ENCODE measurements around the gene SAMD11.

Gene SAMD11

DNA sequence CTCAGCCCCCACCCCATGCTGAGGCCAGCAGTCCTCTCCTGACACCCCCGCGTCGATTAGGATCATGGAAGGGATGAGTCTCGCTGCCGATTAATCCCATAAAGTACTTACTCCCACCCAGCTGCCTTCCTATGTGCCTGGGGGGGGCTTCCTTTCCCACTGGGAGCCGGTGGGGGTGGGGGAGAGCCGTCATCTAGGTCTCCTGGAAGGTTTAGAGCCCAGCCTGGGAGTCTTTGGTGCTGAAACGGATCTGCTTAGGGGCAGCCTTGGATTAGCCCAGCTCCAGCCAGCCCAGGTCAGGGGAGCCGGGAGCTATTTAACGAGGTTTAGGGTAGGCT, 9.8 kb downstream of the SAMD11 start:
- DNase-seq (ENCODE audit: low read depth) = no peak

DNA sequence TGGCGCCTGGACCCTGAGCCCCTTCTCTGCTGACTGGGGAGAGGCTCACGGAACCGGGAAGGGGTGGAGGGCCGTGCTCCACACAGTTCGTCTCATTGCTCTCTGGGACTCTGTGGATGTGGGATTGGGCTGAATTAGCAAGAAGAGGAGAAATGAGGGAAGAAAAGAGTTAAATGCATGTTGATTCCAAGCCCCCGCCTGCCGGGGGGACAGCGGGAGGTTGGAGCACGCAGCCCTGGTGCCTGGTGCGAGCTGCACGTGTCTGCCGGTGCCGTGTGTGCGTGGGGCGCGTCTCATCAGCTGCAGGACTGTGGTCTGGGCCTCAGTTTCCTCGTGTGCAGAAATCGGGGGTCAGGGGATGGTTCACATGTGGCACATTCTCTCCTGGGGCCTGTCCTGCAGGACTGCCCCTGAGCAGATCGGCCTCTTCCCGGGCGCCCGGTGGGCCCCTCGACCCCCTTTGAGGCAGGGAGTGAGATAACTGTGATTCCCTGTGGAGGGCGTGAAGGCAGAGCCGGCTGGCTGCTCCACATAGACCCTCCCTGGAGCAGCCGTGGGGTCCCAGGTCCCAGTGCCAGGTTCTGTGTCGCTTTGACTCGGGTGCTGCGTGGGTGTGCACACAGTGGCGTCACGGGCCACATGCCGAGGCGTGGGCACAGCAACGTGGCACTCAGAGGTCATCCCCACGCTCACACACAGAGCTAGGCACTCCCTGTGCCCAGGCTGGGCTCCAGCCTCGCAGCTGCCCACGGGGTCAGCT, 11.4 kb downstream of the SAMD11 start:
- no peak for DNase-seq (ENCODE audit: low read depth)

DNA sequence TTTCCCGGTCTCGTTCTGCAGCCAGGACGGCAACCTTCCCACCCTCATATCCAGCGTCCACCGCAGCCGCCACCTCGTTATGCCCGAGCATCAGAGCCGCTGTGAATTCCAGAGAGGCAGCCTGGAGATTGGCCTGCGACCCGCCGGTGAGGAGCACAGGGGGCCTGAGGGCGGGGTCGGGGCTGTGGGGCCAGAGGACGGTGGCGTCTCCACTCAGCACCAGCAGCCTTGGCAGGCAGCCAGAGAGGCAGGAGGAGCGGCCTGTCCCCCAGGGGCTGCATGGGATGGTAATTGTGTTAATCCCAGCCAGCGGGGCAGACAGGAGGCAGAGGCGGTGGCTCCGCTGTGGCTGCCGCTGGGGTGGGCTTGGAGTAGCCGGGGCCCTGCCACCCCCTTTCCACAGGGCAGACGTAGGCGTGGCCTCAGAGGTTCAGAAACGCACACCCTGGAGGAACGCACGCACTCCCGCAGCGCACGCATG, 12.1 kb downstream of the SAMD11 start:
- DNase-seq (ENCODE audit: low read depth) = no peak

DNA sequence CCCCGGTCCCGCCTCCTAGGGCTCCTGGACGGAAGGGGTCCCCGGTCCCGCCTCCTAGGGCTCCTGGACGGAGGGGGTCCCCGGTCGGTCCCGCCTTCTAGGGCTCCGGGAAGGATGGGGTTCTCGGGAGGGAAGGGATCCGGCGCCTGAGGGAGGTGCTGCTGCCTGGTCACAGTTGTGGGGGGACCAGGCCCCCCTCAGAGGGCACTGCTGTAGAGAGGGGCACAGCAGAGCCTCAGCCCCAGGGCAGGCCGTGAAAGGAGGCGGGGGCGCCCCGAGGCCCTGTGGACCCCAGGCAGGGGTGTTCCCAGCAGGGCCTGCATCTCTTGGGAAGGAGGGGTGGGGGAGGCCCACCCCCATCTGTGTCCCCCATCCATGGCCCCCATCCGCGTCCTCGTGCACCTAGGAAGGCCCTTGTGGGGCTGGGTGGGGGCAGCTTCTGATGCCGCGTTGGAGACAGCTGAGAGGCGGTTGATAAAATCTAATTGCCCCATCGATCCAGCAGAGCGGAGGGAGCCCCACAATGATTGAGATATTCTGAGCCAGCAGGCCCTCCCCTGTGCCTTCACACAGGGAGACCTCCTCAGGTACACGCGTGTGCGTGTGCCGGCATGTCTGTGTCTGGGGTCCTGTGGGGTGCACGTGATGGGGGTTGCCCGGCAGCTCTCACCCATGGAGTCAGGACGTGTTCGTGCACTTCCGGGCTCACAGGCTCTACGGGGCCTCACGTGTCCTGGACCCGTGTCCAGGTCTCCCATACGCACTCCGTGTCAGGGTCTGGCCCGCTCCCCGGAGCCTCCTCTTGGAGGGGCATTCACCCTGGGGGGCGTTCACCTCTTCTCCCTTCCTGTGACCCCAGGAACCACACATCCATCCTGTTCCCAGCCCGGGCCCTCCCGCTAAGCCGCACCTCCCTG, 12.9 kb downstream of the SAMD11 start:
- DNase-seq (ENCODE audit: low read depth) = no peak

DNA sequence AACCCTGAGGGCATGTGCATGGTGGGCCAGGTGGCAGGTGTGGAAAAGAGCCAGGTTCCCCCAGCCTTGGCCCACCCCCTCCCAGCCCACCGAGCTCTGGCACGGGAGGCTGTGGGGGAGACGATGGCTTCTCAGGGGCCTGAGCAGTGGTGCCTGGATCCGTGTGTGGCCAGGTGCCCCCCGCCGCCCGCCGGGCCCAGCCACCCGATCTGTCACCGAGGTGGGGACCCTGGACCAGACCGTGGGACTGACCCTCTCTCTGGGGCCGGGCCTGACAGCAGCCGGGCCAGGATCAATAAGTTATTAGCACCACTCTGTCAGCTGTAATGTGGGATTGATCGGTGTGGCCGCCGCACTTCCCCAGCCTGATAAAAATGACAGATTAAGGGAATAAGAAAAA, 13.8 kb downstream of the SAMD11 start:
- DNase-seq (ENCODE audit: low read depth) = no peak

DNA sequence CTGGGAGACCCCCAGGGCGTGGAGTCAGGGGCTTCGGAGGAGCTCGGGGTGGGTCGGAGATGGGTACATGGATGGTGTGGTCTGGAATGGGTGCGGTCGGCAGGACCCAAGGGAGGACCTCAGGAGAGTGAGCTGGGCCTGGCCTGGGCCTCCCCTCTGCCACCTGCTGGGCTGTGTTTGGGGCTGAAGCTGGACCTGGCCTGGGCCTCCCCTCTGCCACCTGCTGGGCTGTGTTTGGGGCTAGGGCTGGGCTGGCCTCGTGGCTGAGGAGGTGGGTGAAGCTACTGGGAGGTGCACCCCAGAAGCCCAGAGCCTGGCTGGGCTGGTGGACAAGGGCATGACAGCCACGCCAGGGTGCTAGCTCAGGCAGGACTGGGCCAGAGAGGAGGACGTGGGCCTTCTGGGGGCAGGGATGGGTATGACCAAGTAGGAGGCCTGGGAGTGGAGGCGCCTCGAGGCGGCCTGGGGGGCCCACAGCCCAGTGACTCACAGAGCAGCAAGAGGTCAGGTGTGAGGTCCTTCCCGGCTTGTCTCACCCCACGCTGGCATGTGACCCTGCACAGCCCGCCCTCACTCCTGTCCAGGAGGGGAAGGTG, 14.5 kb downstream of the SAMD11 start:
- DNase-seq (ENCODE audit: low read depth) = peak; percentile 63

DNA sequence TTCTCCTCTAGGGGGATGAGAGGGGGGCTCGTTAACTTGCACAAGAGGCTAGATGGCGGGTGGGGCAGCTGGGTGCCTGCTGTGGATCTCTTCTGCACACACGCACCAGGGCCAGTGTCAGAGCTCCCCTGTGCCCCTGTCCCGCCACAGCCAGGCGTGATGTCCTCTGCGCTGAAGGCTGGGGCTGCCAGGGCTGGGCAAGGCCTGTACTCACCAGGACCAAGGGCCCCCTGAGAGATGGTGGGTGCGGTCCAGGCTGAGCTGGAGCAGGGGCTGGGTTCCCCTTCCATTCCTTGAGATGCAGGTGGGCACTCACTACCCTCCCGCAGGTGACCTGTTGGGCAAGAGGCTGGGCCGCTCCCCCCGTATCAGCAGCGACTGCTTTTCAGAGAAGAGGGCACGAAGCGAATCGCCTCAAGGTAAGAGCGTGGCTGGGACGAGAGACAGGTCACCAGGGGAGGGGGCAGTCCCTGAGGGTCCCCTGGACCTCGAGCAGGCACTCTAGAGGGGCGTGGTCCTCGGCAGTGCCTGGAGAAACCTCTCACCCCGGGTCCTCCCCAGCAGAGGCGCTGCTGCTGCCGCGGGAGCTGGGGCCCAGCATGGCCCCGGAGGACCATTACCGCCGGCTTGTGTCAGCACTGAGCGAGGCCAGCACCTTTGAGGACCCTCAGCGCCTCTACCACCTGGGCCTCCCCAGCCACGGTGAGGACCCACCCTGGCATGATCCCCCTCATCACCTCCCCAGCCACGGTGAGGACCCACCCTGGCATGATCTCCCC, 15.2 kb downstream of the SAMD11 start:
- DNase-seq (ENCODE audit: low read depth) = no peak

DNA sequence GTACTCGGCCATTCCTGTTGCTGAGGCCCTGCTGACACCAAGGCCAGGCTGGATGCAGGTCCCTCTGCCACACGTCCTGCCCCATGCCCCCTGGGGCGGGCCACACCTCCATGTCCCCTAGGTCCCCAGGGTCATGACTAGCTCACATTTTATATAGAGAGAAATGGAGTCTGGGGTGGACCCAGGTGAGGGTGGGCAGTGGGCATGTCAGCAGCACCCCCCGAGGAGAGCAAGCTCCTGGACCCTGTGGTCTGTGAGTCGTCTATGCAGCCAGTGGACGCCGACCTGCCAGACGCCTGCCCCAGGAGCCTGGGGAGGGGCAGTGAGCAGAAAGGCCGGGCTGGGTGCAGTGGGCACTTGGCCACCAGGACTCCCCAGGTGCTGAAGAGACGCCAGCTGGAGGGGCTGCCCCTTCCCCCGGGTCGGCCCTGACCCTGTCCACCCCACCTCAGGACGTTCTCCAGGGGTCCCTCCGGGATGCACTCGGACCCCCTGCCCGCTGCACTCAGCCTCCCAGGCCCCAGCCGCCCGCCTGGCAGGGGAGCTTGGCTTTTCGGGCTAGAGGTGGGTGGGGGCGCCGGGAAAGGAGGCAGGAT, 15.9 kb downstream of the SAMD11 start:
- no peak for DNase-seq (ENCODE audit: low read depth)

DNA sequence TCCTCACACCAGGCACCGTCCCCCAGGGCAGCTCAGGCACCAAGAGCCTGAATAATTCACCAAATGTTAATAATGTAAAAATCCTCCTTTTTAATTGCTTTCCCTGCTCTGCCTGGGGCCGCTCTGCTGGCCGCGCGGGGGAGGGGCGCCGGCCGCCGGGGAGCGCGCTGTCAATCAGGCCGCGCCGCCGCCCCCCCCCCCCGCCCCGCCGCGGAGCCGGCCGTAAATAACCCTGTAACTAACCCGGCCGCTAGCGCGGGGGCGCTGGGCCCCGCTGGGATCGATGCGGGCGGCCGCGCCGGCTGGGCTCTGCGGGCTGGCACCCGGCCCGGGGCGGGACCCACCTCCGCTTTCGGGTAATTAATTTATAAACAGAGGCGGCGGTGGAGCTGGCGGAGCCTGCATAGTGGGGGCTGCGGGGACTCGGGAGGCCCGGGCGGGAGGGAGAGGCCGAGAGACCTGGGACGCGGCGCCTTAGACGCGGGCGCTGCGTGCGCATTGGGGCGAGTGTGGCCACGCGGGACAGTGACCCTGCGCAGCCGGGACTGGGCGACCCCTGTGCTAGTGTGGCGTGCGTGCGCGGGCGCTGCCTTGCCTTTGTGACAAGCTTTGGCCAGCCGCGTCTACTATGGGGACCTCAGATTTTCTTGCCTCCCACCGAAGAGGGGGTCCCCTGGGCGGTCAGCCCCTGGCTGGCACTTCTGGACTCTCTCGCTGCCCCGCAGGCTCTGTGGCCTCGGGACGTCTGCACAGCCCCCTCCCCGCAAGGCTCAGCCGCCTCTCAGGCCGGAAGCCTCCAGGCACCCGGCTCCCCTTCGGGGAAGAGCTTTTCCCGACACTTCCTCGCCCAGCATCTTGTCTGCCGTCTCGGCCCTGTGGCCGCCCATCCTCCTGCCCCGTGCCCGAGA, 16.6 kb downstream of the SAMD11 start:
- DNase-seq (ENCODE audit: low read depth) = peak; percentile 83

DNA sequence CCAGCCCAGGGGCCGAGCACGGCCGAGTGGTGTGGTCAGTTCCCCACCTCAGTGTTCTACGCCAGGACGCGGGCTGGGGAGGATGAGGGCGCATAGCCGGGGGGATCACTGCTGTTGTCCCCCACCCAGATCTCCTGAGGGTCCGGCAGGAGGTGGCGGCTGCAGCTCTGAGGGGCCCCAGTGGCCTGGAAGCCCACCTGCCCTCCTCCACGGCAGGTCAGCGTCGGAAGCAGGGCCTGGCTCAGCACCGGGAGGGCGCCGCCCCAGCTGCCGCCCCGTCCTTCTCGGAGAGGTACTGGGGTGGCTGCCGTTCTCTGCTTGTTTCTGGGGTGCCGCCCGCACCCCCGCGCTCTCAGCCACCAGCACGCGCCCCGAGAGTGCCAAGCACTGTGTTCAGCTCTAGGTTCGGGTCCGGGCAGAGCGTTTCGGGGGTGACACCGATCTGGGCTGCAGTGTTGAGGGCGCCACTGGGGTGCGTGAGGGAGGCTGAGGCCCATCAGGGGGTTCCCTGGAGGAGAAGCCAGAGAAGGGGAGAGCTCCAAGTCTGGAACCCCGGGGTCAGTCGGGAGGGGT, 17.4 kb downstream of the SAMD11 start:
- no peak for DNase-seq (ENCODE audit: low read depth)

DNA sequence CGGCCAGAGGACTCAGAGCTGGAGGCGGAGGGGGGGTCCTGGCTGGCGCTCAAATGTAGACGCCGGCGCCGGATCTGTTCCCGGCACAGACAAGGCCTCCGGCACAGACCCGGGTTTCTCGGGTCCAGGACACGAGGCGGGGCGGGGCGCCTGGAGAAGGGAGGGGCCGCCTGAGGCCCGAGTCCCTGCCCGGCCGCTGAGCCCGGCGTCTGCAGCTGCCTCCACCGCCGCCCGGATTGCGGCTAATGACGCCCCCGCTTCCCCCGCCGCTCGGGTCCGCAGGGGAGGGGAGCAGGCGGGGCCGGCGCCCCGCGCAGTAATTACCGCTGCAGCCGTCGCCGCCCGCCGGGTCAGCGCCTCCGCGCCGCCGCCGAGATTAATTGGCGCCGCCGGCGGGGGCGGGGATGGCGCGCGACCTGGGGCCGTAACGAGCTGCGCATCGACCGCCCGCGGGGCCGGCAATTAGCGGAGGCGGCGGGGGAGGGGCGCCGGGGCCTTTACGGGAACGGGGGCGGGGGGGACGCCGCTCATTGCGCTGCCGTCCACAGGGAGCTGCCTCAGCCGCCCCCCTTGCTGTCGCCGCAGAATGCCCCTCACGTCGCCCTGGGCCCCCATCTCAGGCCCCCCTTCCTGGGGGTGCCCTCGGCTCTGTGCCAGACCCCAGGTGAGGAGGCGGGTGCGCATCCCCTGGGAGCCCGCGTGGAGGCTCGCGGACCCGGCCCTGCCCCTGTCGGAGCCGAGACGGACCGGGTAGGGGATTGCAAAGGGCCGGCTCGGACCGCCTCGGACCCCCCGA, 18.1 kb downstream of the SAMD11 start:
- peak; percentile 88 for DNase-seq (ENCODE audit: low read depth)

DNA sequence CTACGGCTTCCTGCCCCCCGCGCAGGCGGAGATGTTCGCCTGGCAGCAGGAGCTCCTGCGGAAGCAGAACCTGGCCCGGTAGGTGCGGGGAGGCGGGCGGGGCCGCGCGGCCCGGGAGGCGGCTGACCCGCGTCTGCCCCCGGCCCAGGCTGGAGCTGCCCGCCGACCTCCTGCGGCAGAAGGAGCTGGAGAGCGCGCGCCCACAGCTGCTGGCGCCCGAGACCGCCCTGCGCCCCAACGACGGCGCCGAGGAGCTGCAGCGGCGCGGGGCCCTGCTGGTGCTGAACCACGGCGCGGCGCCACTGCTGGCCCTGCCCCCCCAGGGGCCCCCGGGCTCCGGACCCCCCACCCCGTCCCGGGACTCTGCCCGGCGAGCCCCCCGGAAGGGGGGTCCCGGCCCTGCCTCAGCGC, 18.7 kb downstream of the SAMD11 start:
- DNase-seq (ENCODE audit: low read depth) = no peak

DNA sequence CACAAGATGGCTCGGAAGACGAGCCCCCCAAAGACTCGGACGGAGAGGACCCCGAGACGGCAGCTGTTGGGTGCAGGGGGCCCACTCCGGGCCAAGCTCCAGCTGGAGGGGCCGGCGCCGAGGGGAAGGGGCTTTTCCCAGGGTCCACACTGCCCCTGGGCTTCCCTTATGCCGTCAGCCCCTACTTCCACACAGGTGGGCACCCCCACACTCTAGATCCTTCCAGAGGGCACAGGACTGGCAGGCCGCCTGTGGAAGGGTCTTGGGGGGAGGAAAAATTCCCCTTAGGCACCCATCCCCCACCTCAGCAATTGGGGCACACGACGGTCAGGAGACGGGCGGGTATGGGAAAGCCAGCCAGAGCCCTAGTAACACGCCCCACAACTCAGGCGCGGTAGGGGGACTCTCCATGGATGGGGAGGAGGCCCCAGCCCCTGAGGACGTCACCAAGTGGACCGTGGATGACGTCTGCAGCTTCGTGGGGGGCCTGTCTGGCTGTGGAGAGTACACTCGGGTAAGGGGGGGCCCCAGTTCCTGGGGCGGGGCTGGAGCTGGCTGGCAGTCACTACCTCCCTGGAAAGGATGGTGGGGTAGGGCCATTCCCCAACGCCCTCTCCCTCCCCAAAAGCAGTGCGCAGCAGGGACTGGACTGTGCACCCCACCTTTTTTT, 19.3 kb downstream of the SAMD11 start:
- DNase-seq (ENCODE audit: low read depth) = peak; percentile 77

DNA sequence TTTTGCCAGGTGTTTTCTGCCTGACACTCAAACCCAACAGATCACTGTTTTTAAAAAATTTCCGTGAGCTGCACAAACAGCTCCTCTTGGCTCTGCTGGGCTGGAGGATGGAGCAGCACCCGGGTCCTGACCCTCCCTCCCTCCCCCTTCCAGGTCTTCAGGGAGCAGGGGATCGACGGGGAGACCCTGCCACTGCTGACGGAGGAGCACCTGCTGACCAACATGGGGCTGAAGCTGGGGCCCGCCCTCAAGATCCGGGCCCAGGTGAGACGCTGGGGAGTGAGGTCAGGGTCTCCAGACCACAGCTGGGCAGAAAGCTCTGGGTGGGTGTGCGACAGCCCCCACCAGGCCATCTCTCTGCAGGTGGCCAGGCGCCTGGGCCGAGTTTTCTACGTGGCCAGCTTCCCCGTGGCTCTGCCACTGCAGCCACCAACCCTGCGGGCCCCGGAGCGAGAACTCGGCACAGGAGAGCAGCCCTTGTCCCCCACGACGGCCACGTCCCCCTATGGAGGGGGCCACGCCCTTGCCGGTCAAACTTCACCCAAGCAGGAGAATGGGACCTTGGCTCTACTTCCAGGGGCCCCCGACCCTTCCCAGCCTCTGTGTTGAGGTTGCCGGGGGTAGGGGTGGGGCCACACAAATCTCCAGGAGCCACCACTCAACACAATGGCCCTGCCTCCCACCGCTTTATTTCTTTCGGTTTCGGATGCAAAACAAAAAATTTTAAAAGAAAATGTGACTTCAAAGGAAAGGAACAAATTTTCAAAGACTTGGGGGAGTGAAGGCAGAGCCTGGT, 20.0 kb downstream of the SAMD11 start:
- no peak for DNase-seq (ENCODE audit: low read depth)

DNA sequence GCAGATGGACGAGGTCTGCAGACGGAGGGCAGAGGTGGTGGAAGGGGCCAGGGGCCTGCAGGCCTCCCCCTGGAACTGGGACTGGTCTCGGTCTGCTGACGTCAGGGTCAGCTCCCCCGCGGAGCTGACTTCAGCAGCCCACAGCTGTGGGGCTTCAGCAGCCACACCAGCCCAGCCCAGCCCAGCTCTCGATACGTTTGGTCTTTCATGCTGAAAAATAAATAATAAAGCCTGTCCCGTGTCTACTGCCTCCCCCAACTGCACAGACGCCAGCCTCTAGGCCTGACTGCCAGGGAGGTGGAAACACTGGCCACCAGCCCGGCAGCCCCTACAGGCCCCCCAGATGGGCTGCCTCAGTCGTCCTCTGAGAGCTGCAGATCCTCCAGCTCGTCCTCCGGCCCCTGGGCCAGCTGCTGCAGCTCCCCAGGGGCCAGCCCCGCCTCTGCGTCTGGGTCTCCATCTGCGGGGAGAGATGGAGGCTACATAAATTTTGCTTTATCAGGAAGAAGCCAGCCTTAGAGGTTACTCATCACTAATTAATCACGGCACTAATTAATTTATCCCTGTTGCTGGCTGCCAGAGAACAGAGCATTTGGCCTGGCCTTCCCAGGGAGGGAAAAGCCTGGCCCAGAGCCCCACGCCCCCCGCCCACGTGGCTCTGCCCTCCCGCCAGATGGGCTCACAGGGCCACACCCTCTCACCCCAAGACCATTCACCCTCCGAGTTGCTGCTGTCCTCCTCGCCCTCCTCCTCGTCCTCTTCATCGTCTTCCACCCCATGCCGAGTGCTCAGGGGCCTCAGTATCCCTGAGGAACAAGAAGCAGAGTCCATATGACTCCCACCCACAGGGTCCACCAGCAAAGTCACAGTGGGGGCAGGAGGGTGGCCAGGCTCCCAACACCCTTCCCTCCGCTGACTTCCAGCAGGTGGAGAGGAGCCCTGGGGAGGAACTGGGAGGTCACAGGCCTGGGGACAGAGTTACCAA, 20.9 kb downstream of the SAMD11 start:
- DNase-seq (ENCODE audit: low read depth) = peak; percentile 92

DNA sequence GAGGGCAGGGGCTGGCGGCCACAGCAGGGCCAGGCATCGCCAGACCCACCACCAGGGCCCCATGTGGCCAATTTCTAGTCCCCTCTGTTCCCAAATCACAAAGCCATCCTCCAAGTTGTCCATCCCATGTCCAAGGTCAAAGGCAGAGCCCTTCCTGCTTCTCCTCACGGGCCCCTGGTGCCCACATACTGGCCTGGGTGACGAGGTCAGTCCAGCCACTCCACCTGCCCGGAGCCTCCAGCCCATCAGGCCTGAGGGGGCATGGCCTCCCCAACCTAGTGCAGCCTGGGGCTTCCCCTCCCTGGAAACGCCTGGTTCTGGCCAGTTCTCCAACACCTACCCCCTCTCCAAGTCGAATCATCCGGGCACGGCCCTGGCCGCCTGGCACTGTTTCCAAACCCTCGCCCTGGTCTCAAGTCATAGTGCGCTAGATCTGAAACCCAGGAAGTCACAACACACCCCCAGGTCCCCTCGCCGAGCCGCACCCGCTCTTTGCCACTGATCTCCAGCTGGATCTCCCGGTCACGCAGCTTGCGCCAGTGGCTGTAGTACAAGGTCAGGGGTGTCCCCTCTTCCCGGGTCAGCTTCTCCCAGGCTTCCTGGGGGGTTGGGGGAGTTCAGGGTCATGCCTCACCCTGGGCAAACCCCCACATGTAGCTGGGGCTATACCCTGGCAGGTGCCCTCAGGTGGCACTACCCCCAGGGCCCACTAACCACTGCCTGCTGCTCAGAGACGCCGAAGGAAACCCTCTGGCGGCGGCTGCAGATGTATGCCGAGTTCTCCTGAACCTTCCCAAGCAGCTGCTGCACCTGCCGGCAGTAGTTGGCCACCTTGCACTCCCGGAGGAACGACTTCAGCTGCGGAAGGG, 22.2 kb downstream of the SAMD11 start:
- DNase-seq (ENCODE audit: low read depth) = no peak
